NB4 (cell line): ENCODE results near the gene SERAC1.
"Not testable (repeated sequence)": the region's sequence is repeated elsewhere in the genome, so short reads cannot be mapped to it uniquely, and the experiment has no call there.

Source experiments
- DNase-seq: peaks from one replicate; pipeline ENCODE4 v3.0.0; 2010; ENCODE audit warnings: low read depth
- H3K4me3 ChIP-seq: one replicate; pipeline ENCODE4 v1.5.1; 2011; ENCODE audit warnings: mild to moderate bottlenecking, low read depth, low read length, moderate library complexity
- CTCF ChIP-seq: IDR thresholded peaks from one replicate; pipeline ENCODE4 v1.5.1; 2012; ENCODE audit warnings: low read depth, low read length
- MYC ChIP-seq: IDR thresholded peaks from 2 replicates; pipeline ENCODE4 v1.6.1; 2011; ENCODE audit warnings: low read depth, low read length
- POLR2A ChIP-seq: IDR thresholded peaks from 2 replicates; pipeline ENCODE4 v1.6.1; 2011; ENCODE audit warnings: mild to moderate bottlenecking; ENCODE audit not compliant: insufficient read length; ENCODE audit errors: extremely low read depth
- TF ChIP-seq, protein P1 (sequence below): IDR thresholded peaks from 2 replicates; pipeline ENCODE4 v1.6.1; 2011; ENCODE audit warnings: low read depth, low read length

The SERAC1 gene

DNA sequence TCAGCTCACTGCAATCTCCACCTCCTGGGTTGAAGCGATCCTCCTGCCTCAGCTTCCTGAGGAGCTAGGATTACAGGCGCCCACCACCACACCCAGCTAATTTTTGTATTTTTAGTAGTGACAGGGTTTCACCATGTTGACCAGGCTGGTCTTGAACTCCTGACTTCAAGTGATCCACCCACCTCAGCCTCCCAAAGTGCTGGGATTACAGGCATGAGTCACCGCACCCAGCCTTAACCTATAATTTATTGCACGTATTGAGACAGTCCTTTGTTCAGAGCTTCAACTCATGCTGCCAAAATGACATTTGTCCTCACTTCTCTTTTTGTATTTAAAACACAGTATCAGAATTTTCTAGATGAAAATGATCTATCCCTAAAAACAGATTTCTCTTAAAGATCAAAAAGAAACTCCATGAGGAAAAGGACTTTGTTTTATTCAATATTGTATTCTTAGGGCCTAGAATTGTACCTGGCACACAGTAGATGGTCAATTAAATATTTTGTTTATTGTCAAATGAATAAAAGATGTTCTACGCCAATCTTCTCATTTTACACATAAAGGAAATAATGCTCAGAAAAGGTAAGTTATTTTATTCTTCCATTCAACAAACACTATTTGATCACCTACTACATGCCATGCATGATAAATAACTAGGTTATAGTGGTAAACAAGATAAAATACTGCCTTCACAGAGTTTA, 10.8 kb downstream of the SERAC1 start:
- TF ChIP-seq POLR2A (no peak), MYC (no peak), CTCF (no peak)
- TF ChIP-seq, protein P1, sequence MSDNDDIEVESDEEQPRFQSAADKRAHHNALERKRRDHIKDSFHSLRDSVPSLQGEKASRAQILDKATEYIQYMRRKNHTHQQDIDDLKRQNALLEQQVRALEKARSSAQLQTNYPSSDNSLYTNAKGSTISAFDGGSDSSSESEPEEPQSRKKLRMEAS: no peak
- no peak for DNase-seq
- H3K4me3 ChIP-seq: no peak overlapping the region

GRCh38 chr6:158154816-158155215, 13.2 kb downstream of the SERAC1 start:
- DNase-seq: no peak
- H3K4me3 ChIP-seq: no peak overlapping the region
- TF ChIP-seq CTCF (no peak), POLR2A (no peak), MYC (no peak)
- TF ChIP-seq, protein P1: no peak

DNA sequence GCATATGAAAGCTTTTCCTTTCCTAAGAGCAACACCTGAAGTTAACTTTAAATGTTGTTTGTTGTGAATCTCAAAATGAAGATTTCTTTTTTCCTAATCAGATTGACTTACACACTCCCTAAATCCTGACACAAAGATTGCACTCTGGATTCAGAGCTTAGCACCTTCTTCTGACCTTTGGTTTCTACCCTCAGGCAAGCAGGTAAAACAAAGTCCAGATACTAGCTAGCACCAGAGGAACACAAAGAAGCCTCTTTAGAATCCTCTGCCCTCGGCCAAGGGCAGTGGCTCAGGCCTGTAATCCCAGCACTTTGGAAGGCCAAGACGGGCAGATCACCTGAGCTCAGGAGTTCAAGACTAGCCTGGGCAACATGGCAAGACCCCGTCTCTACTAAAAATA, 14.5 kb downstream of the SERAC1 start:
- TF ChIP-seq CTCF (no peak), MYC (no peak), POLR2A (no peak)
- TF ChIP-seq, protein P1: no peak
- DNase-seq: no peak
- H3K4me3 ChIP-seq: no peak overlapping the region

DNA sequence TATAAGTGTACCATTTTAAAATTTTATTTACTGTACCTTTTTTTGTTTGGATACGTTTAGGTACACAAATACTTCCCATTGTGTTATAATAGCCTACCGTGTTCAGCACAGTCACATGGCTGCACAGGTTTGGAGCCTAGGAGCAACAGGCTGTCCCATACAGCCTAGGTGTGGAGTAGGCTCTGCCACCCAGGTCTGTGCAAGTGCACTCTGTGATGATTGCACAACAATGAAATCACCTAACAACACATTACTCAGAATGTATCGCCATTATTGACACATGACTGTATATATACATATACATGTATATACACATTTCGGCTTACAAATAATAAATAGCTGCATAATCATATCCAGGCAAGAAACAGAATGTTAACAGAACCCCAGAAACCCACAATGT, 15.4 kb downstream of the SERAC1 start:
- H3K4me3 ChIP-seq: no peak overlapping the region
- no peak for DNase-seq
- TF ChIP-seq MYC (no peak), POLR2A (no peak)
- TF ChIP-seq, protein P1: no peak

DNA sequence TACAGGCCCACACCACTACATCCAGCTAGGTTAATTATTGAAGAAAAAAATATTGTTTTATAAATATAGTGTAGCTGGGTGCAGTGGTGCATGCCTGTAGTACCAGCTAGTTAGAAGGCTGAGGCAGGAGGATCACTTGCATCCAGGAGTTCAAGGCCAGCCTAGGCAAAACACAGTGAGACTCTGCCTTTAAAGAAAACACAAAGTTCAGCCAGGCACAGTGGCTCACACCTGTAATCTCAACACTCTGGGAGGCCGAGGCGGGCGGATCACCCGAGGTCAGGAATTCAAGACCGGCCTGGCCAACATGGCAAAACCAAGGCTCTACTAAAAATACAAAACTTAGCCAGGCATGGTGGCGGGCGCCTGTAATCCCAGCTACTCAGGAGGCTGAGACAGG, 16.0 kb downstream of the SERAC1 start:
- not testable (repeated sequence) for H3K4me3 ChIP-seq

DNA sequence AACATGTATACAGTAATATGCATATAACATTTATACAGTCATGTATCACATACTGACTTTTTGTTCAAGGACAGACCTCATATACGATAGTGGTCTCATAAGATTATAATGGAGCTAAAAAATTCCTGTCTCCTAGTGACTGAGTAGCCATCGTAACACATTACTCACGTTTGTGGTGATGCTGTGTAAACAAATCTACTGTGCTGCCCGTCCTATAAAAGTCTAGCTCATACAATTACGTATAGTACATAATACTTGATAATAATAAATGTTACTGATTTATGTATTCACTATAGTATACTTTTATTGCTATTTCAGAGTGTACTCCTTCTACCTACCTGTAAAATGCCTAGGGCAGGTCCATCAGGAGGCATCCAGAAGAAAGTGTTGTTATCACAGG, 17.4 kb downstream of the SERAC1 start:
- no peak for TF ChIP-seq POLR2A
- TF ChIP-seq CTCF: no peak
- TF ChIP-seq, protein P1: no peak
- no peak for TF ChIP-seq MYC
- DNase-seq: no peak
- no peak overlapping the region for H3K4me3 ChIP-seq

More for the DNA sequence above, 16.0 kb downstream of the SERAC1 start:
- DNase-seq: not testable (repeated sequence)

DNA sequence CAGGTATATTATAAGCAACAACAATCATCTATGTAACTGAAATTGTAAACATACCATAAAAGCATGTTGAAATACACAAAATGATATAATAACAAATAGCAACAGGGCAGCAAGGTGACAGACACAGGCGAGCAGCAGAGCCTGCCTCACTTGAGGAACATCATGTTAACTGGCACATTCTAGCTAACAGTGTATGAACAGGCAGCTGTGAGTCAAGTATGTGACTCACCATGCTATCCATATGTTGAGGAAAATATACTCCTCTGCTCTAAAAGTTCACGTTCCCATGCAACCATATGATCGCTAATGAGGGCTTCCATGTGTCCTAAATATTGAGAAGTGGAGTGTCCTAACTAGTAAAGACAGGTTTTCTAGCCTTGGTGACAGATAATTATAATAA, 18.4 kb downstream of the SERAC1 start:
- DNase-seq: peak; percentile 16
- TF ChIP-seq POLR2A (no peak), MYC (no peak), CTCF (no peak)
- TF ChIP-seq, protein P1: no peak
- H3K4me3 ChIP-seq: no peak overlapping the region
